ENCODE data around the gene SYDE2.

The SYDE2 gene

DNA sequence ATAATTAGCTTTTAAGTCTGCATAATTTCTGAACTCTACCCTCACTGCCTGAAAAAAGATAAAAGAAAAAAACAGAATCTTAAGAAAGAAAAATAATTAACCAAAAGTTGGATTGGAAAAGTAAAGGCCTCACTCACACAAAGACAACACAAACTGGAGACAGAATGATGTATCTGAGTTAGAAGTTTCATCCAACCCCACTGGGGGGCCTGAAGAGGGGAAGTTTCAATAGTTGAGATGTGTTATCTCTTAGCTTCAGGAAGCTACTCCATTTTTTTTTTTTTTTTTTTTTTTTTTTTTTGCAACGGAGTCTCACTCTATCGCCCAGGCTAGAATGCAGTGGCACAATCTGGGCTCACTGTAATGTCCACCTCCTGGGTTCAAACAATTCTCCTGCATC is 19.9 kb downstream of the SYDE2 start:
- no peaks in the 10 kb centered on the region for H3K36me3 ChIP-seq
- H3K9me3 ChIP-seq, result no peaks in the 10 kb centered on the region
- no peaks in the 10 kb centered on the region; the same call in 1 of the 2 replicates for H3K27me3 ChIP-seq
- no peak overlapping the region for H3K4me3 ChIP-seq (ENCODE audit: low read depth, low read length)
- TF ChIP-seq, protein P1, sequence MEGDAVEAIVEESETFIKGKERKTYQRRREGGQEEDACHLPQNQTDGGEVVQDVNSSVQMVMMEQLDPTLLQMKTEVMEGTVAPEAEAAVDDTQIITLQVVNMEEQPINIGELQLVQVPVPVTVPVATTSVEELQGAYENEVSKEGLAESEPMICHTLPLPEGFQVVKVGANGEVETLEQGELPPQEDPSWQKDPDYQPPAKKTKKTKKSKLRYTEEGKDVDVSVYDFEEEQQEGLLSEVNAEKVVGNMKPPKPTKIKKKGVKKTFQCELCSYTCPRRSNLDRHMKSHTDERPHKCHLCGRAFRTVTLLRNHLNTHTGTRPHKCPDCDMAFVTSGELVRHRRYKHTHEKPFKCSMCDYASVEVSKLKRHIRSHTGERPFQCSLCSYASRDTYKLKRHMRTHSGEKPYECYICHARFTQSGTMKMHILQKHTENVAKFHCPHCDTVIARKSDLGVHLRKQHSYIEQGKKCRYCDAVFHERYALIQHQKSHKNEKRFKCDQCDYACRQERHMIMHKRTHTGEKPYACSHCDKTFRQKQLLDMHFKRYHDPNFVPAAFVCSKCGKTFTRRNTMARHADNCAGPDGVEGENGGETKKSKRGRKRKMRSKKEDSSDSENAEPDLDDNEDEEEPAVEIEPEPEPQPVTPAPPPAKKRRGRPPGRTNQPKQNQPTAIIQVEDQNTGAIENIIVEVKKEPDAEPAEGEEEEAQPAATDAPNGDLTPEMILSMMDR (IDR thresholded peaks at IDR 0.05; ENCODE audit: low read depth, low read length), result no peak
- DNase-seq, result no peak
- no peaks in the 10 kb centered on the region for H3K4me1 ChIP-seq

DNA sequence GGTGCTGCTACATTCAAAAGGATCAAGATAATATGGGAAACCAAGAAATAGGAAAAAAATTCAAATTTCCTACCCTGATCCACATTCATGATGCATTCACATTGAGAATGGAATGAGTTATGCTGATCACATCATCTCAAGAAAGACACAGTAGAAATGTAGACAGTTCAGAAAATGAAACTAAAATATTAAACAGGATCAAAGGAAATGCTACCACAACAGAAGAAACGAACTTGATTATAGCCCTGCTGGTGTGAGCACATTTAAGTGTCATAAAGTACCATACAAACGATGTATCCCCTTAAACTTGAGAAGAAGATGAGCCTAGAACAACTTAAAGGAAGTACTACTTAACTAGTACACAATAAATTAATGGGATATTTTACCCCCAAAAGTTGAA is 21.3 kb downstream of the SYDE2 start:
- H3K9me3 ChIP-seq, result no peaks in the 10 kb centered on the region
- no peaks in the 10 kb centered on the region; the same call in 1 of the 2 replicates for H3K27me3 ChIP-seq
- TF ChIP-seq, protein P1 (IDR thresholded peaks at IDR 0.05; ENCODE audit: low read depth, low read length), result no peak
- H3K4me1 ChIP-seq, result no peaks in the 10 kb centered on the region
- H3K36me3 ChIP-seq, result no peaks in the 10 kb centered on the region
- H3K4me3 ChIP-seq (ENCODE audit: low read depth, low read length), result no peak overlapping the region
- DNase-seq, result no peak

DNA sequence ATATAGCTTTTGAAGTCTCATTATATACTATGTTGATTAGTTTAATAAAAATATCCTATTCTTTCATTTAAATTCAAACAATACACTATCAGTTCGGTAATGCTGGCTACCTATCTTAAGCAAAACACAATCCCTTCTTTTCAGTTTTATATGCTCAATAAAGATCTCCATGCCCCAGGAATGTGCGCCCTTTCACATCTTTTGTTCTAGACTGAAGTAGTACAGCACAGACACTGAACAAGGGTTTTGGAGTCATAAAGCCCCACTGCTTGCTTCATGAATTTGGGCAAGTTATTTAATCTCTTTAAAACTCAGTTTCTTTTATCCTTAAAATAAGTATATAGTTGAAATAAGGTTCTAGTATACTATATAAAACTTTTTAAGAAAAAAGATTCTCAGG is 22.4 kb downstream of the SYDE2 start:
- Histone ChIP-seq H3K27me3 (no peaks in the 10 kb centered on the region; the same call in none of the 2 replicates), H3K9me3 (no peaks in the 10 kb centered on the region), H3K4me3 (ENCODE audit: low read depth, low read length) (no peak overlapping the region), H3K36me3 (no peaks in the 10 kb centered on the region), H3K4me1 (no peaks in the 10 kb centered on the region)
- TF ChIP-seq, protein P1 (IDR thresholded peaks at IDR 0.05; ENCODE audit: low read depth, low read length), result no peak
- DNase-seq, result no peak

DNA sequence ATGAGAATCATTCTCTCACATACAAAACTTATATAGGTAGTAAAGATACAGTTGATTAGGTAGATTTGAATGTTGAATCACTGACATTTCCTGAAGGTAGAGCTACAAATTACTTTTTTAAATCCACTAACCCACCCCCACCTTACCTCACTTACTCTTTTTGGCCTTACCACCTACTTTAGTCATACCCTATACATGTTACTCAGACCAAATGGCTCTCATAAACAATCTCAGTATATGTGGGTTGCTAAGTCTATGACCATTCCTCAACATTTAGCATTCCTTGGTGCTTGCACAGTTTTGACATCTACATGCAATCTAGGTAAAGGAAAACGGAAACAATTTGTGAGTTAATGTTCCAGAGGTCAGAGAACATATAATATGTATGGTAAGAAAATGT is 26.3 kb downstream of the SYDE2 start:
- Histone ChIP-seq H3K4me3 (ENCODE audit: low read depth, low read length) (no peak overlapping the region), H3K4me1 (no peaks in the 10 kb centered on the region)
- DNase-seq, result no peak

DNA sequence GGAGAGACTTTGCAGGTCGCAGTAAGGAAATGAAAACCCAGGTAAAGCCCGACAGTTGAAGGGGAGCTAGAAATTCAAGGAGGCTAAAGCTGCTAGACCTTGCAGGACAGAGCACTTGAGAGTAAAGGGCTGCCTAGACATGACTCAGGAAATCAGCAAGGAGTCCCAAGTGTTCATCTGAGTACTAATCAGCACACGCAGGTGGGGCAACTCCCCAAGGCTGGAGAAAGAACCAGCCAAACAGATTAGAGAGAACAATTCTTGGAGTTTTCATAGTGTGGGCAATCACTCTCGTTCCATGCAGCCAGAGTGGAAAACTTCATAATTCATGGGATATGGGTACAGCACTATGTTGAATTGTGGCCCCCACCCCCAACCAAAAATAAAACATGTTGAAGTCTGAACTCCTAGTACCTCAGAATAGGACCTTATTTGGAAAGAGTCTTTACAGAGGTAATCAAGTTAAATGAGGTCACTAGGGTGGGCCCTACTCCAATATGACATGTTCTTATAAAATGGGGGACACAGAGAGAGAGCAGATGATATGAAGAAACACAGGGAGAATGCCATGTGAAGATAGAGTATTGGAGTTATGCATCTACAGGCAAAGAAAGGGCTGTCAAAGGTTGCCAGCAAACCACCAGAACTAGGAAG is 28.0 kb downstream of the SYDE2 start:
- no peaks in the 10 kb centered on the region for H3K9me3 ChIP-seq
- TF ChIP-seq, protein P1 (IDR thresholded peaks at IDR 0.05; ENCODE audit: low read depth, low read length), result no peak
- H3K36me3 ChIP-seq, result no peaks in the 10 kb centered on the region
- H3K4me3 ChIP-seq (ENCODE audit: low read depth, low read length), result no peak overlapping the region
- H3K27me3 ChIP-seq, result no peaks in the 10 kb centered on the region; the same call in 1 of the 2 replicates
- DNase-seq, result no peak
- no peaks in the 10 kb centered on the region for H3K4me1 ChIP-seq

More for the DNA sequence above, 26.3 kb downstream of the SYDE2 start:
- no peaks in the 10 kb centered on the region for H3K36me3 ChIP-seq
- TF ChIP-seq, protein P1 (IDR thresholded peaks at IDR 0.05; ENCODE audit: low read depth, low read length), result no peak
- no peaks in the 10 kb centered on the region; the same call in 1 of the 2 replicates for H3K27me3 ChIP-seq
- H3K9me3 ChIP-seq, result no peaks in the 10 kb centered on the region

DNA sequence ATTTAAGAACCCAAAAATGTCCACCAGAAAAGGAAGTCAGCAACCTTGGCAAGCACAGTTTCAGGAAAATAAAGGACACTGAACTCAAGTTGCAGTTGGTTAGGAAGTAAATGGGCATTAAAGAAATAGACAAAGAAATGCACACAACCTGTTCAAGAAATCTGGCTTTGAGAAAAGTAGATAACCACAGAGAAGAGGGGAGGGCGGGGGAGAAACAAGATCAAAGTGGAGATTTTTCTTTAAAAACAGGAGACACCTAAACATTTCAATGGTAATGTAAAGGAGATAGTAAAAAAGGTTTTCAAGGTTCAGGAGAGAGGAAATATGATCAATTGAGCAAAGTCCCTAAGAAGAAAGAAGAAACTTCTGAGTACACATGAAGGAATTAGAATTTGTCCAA is 29.1 kb downstream of the SYDE2 start:
- DNase-seq, result no peak
- H3K36me3 ChIP-seq, result no peaks in the 10 kb centered on the region
- TF ChIP-seq, protein P1 (IDR thresholded peaks at IDR 0.05; ENCODE audit: low read depth, low read length), result no peak

More for the DNA sequence above, 29.1 kb downstream of the SYDE2 start:
- no peaks in the 10 kb centered on the region for H3K9me3 ChIP-seq
- H3K4me1 ChIP-seq, result no peaks in the 10 kb centered on the region
- H3K4me3 ChIP-seq (ENCODE audit: low read depth, low read length), result no peak overlapping the region
- no peaks in the 10 kb centered on the region; the same call in 1 of the 2 replicates for H3K27me3 ChIP-seq
